Testis (tissue), 5 donors: ENCODE data around the gene HOXA3. TPM values are rescaled to one million over a fixed set of nuclear protein-coding genes. Genes with fewer than 3 reads are reported as not detected.

ENCODE experiments used
- DNase-seq: peaks from one replicate; pipeline ENCODE4 v3.0.0-alpha.2; 2019
- H3K27ac ChIP-seq, 2 donors: fragments of 200-600 bp; sonication (generic); one replicate each; pipeline ENCODE4 v1.5.1; 2019
- H3K27me3 ChIP-seq: fragments of 200-600 bp; sonication (generic); one replicate; pipeline ENCODE4 v1.5.1; 2019
- H3K36me3 ChIP-seq: fragments of 200-600 bp; sonication (generic); one replicate; pipeline ENCODE4 v1.5.1; 2017; ENCODE audit warnings: low read depth; ENCODE audit errors: missing control alignments
- H3K4me1 ChIP-seq: fragments of 200-600 bp; sonication (generic); one replicate; pipeline ENCODE4 v1.5.1; 2019
- H3K4me3 ChIP-seq, 2 donors: fragments of 200-600 bp; sonication (generic); one replicate each; pipeline ENCODE4 v1.5.1; 2017 to 2019
- H3K9me3 ChIP-seq: fragments of 200-600 bp; sonication (generic); one replicate; pipeline ENCODE4 v1.5.1; 2017
- CTCF ChIP-seq, 3 experiments: fragments of 450-650 bp in 2 of 3; fragments of 200-600 bp in 1 of 3; sonication (generic) in 1 of 3; IDR thresholded peaks; one replicate each; pipeline ENCODE4 v1.5.1; 2016 to 2019; ENCODE audit warnings: antibody characterized with exemption in 3 of 3, mild to moderate bottlenecking in 2 of 3, moderate library complexity in 1 of 3
- POLR2A ChIP-seq: fragments of 450-650 bp; IDR thresholded peaks from one replicate; pipeline ENCODE4 v1.6.1; 2017; ENCODE audit warnings: antibody characterized with exemption, mild to moderate bottlenecking, moderate library complexity
- WGBS, 2 donors: methylation state at CpG; one replicate each; pipeline ENCODE4 v1.1.5; 2018; 5-methylcytosine and 5-hydroxymethylcytosine counted together
- intact Hi-C: fragments of 100-400 bp; cut with DNase I; formaldehyde crosslinking; loops from one replicate; pipeline ENCODE4 v1.15.1; 2023; ENCODE audit warnings: low total_unique reads
- long read RNA-seq, 2 donors: transcript quantifications; one replicate each; lab custom pipeline, GENCODE V29; 2026
- polyA plus RNA-seq: library from polyadenylated mRNA; stranded (reverse); fragments of 350-450 nt; fragmentation: Illumina TruSeq; extraction: RNeasy Lipid Tissue Mini Kit (QIAGEN cat#74804); gene quantifications from one replicate; pipeline ENCODE4 v1.2.3, GENCODE V29; 2014; ENCODE audit warnings: low read depth, low replicate concordance; ENCODE audit not compliant: insufficient read depth
- total RNA-seq, 2 donors: library from RNA; depleted of rRNA; stranded (reverse); fragments of >200 nt; gene quantifications; one replicate each; pipeline ENCODE4 v1.2.3, GENCODE V29; 2016

Gene HOXA3
- 1 to 10 TPM in 1 of 2 donors, under 1 TPM in 1; 0.93 to 2.4 TPM for total RNA-seq
- polyA plus RNA-seq: 2.8 TPM
- long read RNA-seq, donor 1: 0 reads
- long read RNA-seq, donor 2: 0 reads

- no peak for TF ChIP-seq CTCF (IDR thresholded peaks at IDR 0.05)
- WGBS, 2 donors: 2 to 5% methylated on average over 48 to 53 of the region's 53 CpGs
- Histone ChIP-seq H3K4me1 (peaks cover 7% of the 10 kb centered on the region), H3K27me3 (peaks cover 14% of the 10 kb centered on the region), H3K27ac (no peak within 1 kb of the TSS), H3K36me3 (no peaks in the 10 kb centered on the region), H3K9me3 (no peaks in the 10 kb centered on the region), H3K4me3 (no peak within 1 kb of the TSS)
- intact Hi-C loops: no loop called here
- DNase-seq: peak; percentile 13
These were observed at the start of gene HOXA3 for GRCh38 chr7:27151931-27152815. Gene HOXA3 (minus strand): TSS chr7:27152583. CDS start chr7:27110640, 41,943 bp downstream.

GRCh38 chr7:27201580-27202017 lies 49.2 kb upstream of the HOXA3 start:
- no peak overlapping the region for H3K4me3 ChIP-seq
- TF ChIP-seq CTCF (IDR thresholded peaks at IDR 0.05) (no peak), POLR2A (no peak)
- no peaks in the 10 kb centered on the region for H3K9me3 ChIP-seq
- peaks cover 10% of the 10 kb centered on the region for H3K4me1 ChIP-seq
- H3K36me3 ChIP-seq: no peaks in the 10 kb centered on the region
- peaks cover 5% of the 10 kb centered on the region for H3K27me3 ChIP-seq
- WGBS, 2 donors: 23 to 31% methylated on average over 4 of the region's 4 CpGs
- intact Hi-C loops: no loop called here
- DNase-seq: no peak
- no peak overlapping the region for H3K27ac ChIP-seq

GRCh38 chr7:27200761-27201579 lies 48.6 kb upstream of the HOXA3 start:
- Histone ChIP-seq H3K4me3 (no peak overlapping the region), H3K27me3 (peaks cover 3% of the 10 kb centered on the region), H3K36me3 (no peaks in the 10 kb centered on the region), H3K27ac (no peak overlapping the region), H3K4me1 (peaks cover 10% of the 10 kb centered on the region), H3K9me3 (no peaks in the 10 kb centered on the region)
- TF ChIP-seq POLR2A (no peak), CTCF (IDR thresholded peaks at IDR 0.05) (no peak)
- intact Hi-C loops: no loop called here
- no peak for DNase-seq
- WGBS, 2 donors: 14 to 30% methylated on average over 13 to 14 of the region's 14 CpGs

- TF ChIP-seq POLR2A (no peak), CTCF (IDR thresholded peaks at IDR 0.05) (no peak)
- DNase-seq: no peak
- intact Hi-C loops: loop anchor here (10.0 kb wide), 2 partner anchors 735 to 885 kb away; no protein-coding TSS in a partner anchor
- Histone ChIP-seq H3K4me1 (peaks cover 5% of the 10 kb centered on the region), H3K27me3 (no peaks in the 10 kb centered on the region), H3K36me3 (no peaks in the 10 kb centered on the region), H3K4me3 (peak within 1 kb of the TSS; percentile 9 to 21), H3K27ac (no peak within 1 kb of the TSS), H3K9me3 (no peaks in the 10 kb centered on the region)
- WGBS, 2 donors: 4% methylated on average over 15 to 37 of the region's 99 CpGs
These were observed 47.7 kb upstream of the HOXA3 start, which contains the start of gene HOXA13 for GRCh38 chr7:27199849-27200760. Gene HOXA13 (minus strand): TSS chr7:27200091. CDS start chr7:27200077, 14 bp downstream.
